NCI-H2171 treated with DMSO at 0.1 percent for 48 hours (cell line): ENCODE results near the gene RAB35.

ENCODE experiments used
- DNase-seq: peaks from one replicate; lab custom pipeline; 2025; lab: John Stamatoyannopoulos, UW

Gene RAB35

GRCh38 chr12:120132863-120133385 is 16.4 kb upstream of the RAB35 start:
- no peak for DNase-seq

- no peak for DNase-seq
Observed at GRCh38 chr12:120132054-120132836, 15.7 kb upstream of the RAB35 start.

GRCh38 chr12:120131116-120131515 is 14.6 kb upstream of the RAB35 start:
- no peak for DNase-seq

GRCh38 chr12:120130011-120130410 is 13.5 kb upstream of the RAB35 start:
- no peak for DNase-seq

- DNase-seq: no peak
Observed at GRCh38 chr12:120126635-120127005, 10.1 kb upstream of the RAB35 start.

- no peak for DNase-seq
Observed at GRCh38 chr12:120125792-120126634, 9.5 kb upstream of the RAB35 start.

GRCh38 chr12:120125029-120125428 is 8.5 kb upstream of the RAB35 start:
- no peak for DNase-seq

- no peak for DNase-seq
Observed at GRCh38 chr12:120121766-120122293, 5.3 kb upstream of the RAB35 start.

GRCh38 chr12:120121343-120121742 is 4.8 kb upstream of the RAB35 start:
- no peak for DNase-seq

- no peak for DNase-seq
Observed at GRCh38 chr12:120119271-120119973, 2.9 kb upstream of the RAB35 start.

- no peak for DNase-seq
Observed at GRCh38 chr12:120118321-120119061, 1.9 kb upstream of the RAB35 start.

GRCh38 chr12:120117961-120118320 is 1.4 kb upstream of the RAB35 start:
- no peak for DNase-seq

- peak; percentile 87 for DNase-seq
Observed at GRCh38 chr12:120116792-120117651, 469 bp upstream of the RAB35 start.

- DNase-seq: peak; percentile 23
Observed at GRCh38 chr12:120115692-120116440, 687 bp downstream of the RAB35 start.

- no peak for DNase-seq
Observed at GRCh38 chr12:120115066-120115465, 1.5 kb downstream of the RAB35 start.

GRCh38 chr12:120110550-120111501 is 5.7 kb downstream of the RAB35 start:
- DNase-seq: no peak

GRCh38 chr12:120109570-120110267 is 6.8 kb downstream of the RAB35 start:
- no peak for DNase-seq

- no peak for DNase-seq
Observed at GRCh38 chr12:120106151-120106550, 10.4 kb downstream of the RAB35 start.
